Measurements from ENCODE around the gene CASS4.

GRCh38 chr20:56431471-56431870, 19.4 kb downstream of the CASS4 start:
- TF ChIP-seq CTCF (conservative IDR thresholded peaks at IDR 0.05; ENCODE audit: low read depth, low read length) (no peak), EZH2 (IDR thresholded peaks at IDR 0.05; ENCODE audit: borderline replicate concordance, low read depth, low read length, poor library complexity, severe bottlenecking) (no peak)
